GM23338 (cell line): Measurements from ENCODE around the gene FICD.

Source experiments
- CREB1 ChIP-seq: fragments of 250-450 bp; sonication (Bioruptor Pico); IDR thresholded peaks from 2 replicates; pipeline ENCODE4 v1.5.0; 2020; ENCODE audit warnings: low read depth, mild to moderate bottlenecking, moderate library complexity
- CTCF ChIP-seq, 2 experiments: fragments of 200-600 bp in 1 of 2; sonication (generic) in 1 of 2; conservative IDR thresholded peaks; 2 replicates each; pipeline versions ENCODE4 v1.5.1 to v1.6.1; 2016 to 2017; ENCODE audit warnings: antibody characterized with exemption in 2 of 2, low read depth in 2 of 2, mild to moderate bottlenecking in 2 of 2, moderate library complexity in 1 of 2
- EZH2 ChIP-seq: fragments of 200-600 bp; sonication (generic); IDR thresholded peaks from one replicate; pipeline ENCODE4 v1.8.0; 2017; ENCODE audit warnings: antibody characterized with exemption, mild to moderate bottlenecking, low read depth; ENCODE audit not compliant: unreplicated experiment
- JUNB ChIP-seq: IDR thresholded peaks from one replicate; pipeline ENCODE4 v1.6.1; 2016; ENCODE audit warnings: antibody characterized with exemption; ENCODE audit not compliant: unreplicated experiment
- POLR2AphosphoS5 ChIP-seq: IDR thresholded peaks from 2 replicates; pipeline ENCODE4 v1.6.1; 2016; ENCODE audit warnings: antibody characterized with exemption, low read depth
- REST ChIP-seq: IDR thresholded peaks from one replicate; pipeline ENCODE4 v1.6.1; 2018; ENCODE audit warnings: antibody characterized with exemption; ENCODE audit not compliant: unreplicated experiment

DNA sequence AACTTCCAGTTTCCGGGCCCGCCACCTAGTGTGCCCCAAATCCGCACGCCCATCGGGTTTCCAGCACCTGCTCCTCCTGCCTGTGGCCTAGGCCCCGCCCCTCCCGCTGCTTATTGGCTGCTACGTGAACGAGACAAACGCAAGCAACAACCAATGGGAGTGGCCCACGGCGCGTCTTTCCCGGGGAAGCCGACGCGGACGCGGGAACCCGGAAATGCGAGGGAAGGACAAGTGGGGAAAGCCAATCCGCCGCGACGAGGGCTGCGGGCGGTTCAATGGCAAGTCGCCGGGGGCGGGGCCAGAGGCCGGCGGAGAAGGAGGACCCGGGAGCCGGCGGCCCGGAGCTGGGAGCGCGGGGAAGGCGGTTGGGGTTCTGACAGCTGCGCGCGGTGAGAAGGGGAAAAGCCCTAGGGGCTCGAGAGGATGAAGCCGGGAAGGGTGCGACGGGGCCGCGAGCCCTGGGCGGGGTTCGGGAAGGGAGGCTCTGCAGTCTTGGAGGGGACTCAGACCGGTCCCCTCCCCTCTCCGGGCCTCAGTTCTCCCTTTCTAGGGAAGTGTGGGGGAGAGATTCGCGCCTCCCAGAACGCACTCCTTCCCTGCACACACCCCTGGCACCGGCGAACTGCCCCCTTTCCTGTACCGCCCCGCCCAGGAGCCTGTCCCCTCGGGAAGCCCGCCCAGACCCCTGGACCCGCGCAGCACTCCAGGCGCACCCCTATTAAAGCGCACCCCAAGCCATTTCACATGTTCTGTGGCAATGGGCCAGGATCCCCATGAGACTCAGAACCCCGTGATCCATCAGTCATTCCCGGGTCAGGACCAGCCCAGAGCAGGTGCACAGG is at the start of gene FICD:
- TF ChIP-seq POLR2AphosphoS5 (no peak; the same call in none of the 2 replicates), CTCF (conservative IDR thresholded peaks at IDR 0.05; ENCODE audit: low read depth in 2 of 2) (no peak), EZH2 (no peak), REST (peak; percentile 7), CREB1 (peak; percentile 87), JUNB (no peak)
